HCT116 (cell line): ENCODE data around the gene CHST11. TPM values are rescaled to one million over a fixed set of nuclear protein-coding genes. Genes with fewer than 3 reads are reported as not detected.

Experiments used
- ATAC-seq: fragments of 200-7000 bp; cut with Tn5 transposase; 2 replicates; pipeline ENCODE4 v1.9.1; 2020; ENCODE audit warnings: mild to moderate bottlenecking, moderate library complexity
- BruUV-seq: library from RNA; stranded (reverse); fragments of 400-500 nt; replicated peaks from 2 replicates; lab custom pipeline; 2021; lab: Mats Ljungman, UMichigan
- CTCF ChIA-PET: fragments of 300-600 bp; sonication (Branson Sonifier 250); formaldehyde crosslinking; loops from one replicate; lab custom pipeline; 2021; ENCODE audit warnings: antibody characterized with exemption; lab: Charles Lee
- POLR2A ChIA-PET: fragments of 300-600, 350-600 bp; sonication (Branson Sonifier 250); formaldehyde crosslinking; loops from one replicate; lab custom pipeline; 2021; ENCODE audit warnings: antibody characterized with exemption; lab: Charles Lee
- RAD21 ChIA-PET, 2 experiments: fragments of 300-600 bp; sonication (Branson Sonifier 250); formaldehyde crosslinking; loops; one replicate each; lab custom pipeline; 2023; ENCODE audit warnings: low total read pairs in 2 of 2; ENCODE audit not compliant: uncharacterized antibody in 2 of 2, unreplicated experiment in 2 of 2, low non-redundant PET in 1 of 2; lab: Charles Lee
- DNase-seq: peaks from one replicate; pipeline ENCODE4 v3.0.0-alpha.2; 2010; ENCODE audit warnings: low read depth, low spot score
- H2AFZ ChIP-seq: fragments of 200-600 bp; shearing (Covaris generic), sonication (generic); 2 replicates; pipeline ENCODE4 v1.6.1; 2017; ENCODE audit warnings: low read depth, mixed run types, mixed read lengths, antibody characterized with exemption, low read length; ENCODE audit not compliant: poor library complexity, severe bottlenecking
- H3K27ac ChIP-seq: 2 replicates; pipeline ENCODE4 v1.5.1; 2012; ENCODE audit warnings: low read depth, low read length
- H3K27me3 ChIP-seq: fragments of 200-600 bp; sonication (generic); 2 replicates; pipeline ENCODE4 v1.6.1; 2016; ENCODE audit warnings: mixed run types, low read length, mixed read lengths; ENCODE audit not compliant: insufficient read depth
- H3K36me3 ChIP-seq, 2 experiments: fragments of 200-500 bp in 1 of 2; fragments of 200-600 bp in 1 of 2; sonication (Bioruptor generic) in 1 of 2; sonication (generic) in 1 of 2; 2 replicates each; pipeline versions ENCODE4 v1.5.1 to v1.6.1; 2014 to 2016; ENCODE audit warnings: low read length in 2 of 2, inconsistent platforms in 1 of 2, mixed read lengths in 1 of 2, mixed run types in 1 of 2; ENCODE audit not compliant: insufficient read depth in 2 of 2, control insufficient read depth in 1 of 2
- H3K4me1 ChIP-seq, 2 experiments: fragments of 200-600 bp in 1 of 2; sonication (generic) in 1 of 2; 2 replicates each; pipeline versions ENCODE4 v1.5.1 to v1.6.1; 2012 to 2017; ENCODE audit warnings: low read length in 2 of 2, inconsistent platforms in 1 of 2, mild to moderate bottlenecking in 1 of 2, mixed read lengths in 1 of 2, mixed run types in 1 of 2, moderate library complexity in 1 of 2; ENCODE audit not compliant: insufficient read depth in 2 of 2, control insufficient read depth in 1 of 2
- H3K4me2 ChIP-seq: fragments of 200-600 bp; sonication (generic); 2 replicates; pipeline ENCODE4 v1.6.1; 2017; ENCODE audit warnings: mixed run types, low read length, mixed read lengths
- H3K4me3 ChIP-seq, 2 experiments: fragments of 200-600 bp in 1 of 2; sonication (generic) in 1 of 2; replicated peaks in 1 of 2; 2 replicates each; pipeline ENCODE4 v1.5.1; 2011 to 2016; ENCODE audit warnings: low read length in 2 of 2, control low read depth in 1 of 2, low read depth in 1 of 2, mild to moderate bottlenecking in 1 of 2, mixed read lengths in 1 of 2, mixed run types in 1 of 2
- H3K79me2 ChIP-seq: fragments of 200-600 bp; sonication (generic); 2 replicates; pipeline ENCODE4 v1.6.1; 2017; ENCODE audit warnings: mild to moderate bottlenecking, mixed run types, low read length, moderate library complexity, mixed read lengths; ENCODE audit not compliant: insufficient read depth
- H3K9ac ChIP-seq: fragments of 200-600 bp; sonication (generic); 2 replicates; pipeline ENCODE4 v1.6.1; 2016; ENCODE audit warnings: low read length, mixed read lengths
- H3K9me2 ChIP-seq: fragments of 200-600 bp; sonication (generic), shearing (Covaris generic); 2 replicates; pipeline ENCODE4 v1.6.1; 2017; ENCODE audit warnings: mixed run types, mild to moderate bottlenecking, moderate library complexity; ENCODE audit not compliant: insufficient read depth
- H3K9me3 ChIP-seq, 2 experiments: fragments of 200-500 bp in 1 of 2; fragments of 200-600 bp in 1 of 2; sonication (Bioruptor generic) in 1 of 2; sonication (generic) in 1 of 2; 2 replicates each; pipeline ENCODE4 v1.6.1; 2014 to 2017; ENCODE audit warnings: low read length in 2 of 2, mixed read lengths in 2 of 2, inconsistent platforms in 1 of 2, low read depth in 1 of 2, mild to moderate bottlenecking in 1 of 2, mixed run types in 1 of 2, moderate library complexity in 1 of 2; ENCODE audit not compliant: control insufficient read depth in 1 of 2, insufficient read depth in 1 of 2
- H4K20me1 ChIP-seq: fragments of 200-600 bp; sonication (generic), shearing (Covaris generic); 2 replicates; pipeline ENCODE4 v1.6.1; 2017; ENCODE audit warnings: mixed run types, mild to moderate bottlenecking, moderate library complexity; ENCODE audit not compliant: insufficient read depth
- ATF3 ChIP-seq: IDR thresholded peaks from 2 replicates; pipeline ENCODE4 v1.6.1; 2012
- CEBPB ChIP-seq: IDR thresholded peaks from 2 replicates; pipeline ENCODE4 v1.6.1; 2012; ENCODE audit warnings: low read depth
- EZH2 ChIP-seq: fragments of 200-600 bp; sonication (generic); IDR thresholded peaks from 2 replicates; pipeline ENCODE4 v1.6.1; 2017; ENCODE audit warnings: antibody characterized with exemption, mixed run types
- EZH2phosphoT487 ChIP-seq: fragments of 200-600 bp; IDR thresholded peaks from 2 replicates; pipeline ENCODE4 v1.6.1; 2018; ENCODE audit warnings: antibody characterized with exemption, borderline replicate concordance
- FOSL1 ChIP-seq: IDR thresholded peaks from 2 replicates; pipeline ENCODE4 v1.6.1; 2012; ENCODE audit warnings: low read depth
- JUND ChIP-seq: IDR thresholded peaks from 2 replicates; pipeline ENCODE4 v1.6.1; 2012
- POLR2A ChIP-seq: IDR thresholded peaks from 2 replicates; pipeline ENCODE4 v1.7.0; 2011; ENCODE audit warnings: borderline replicate concordance; ENCODE audit not compliant: insufficient read depth, insufficient read length; ENCODE audit errors: extremely low read depth
- REST ChIP-seq: IDR thresholded peaks from 2 replicates; pipeline ENCODE4 v1.6.1; 2012; ENCODE audit warnings: low read depth
- SIN3A ChIP-seq: IDR thresholded peaks from 2 replicates; pipeline ENCODE4 v1.6.1; 2012; ENCODE audit warnings: low read depth
- TCF7L2 ChIP-seq: IDR thresholded peaks from 2 replicates; pipeline ENCODE4 v1.7.0; 2011; ENCODE audit warnings: borderline replicate concordance, inconsistent platforms; ENCODE audit not compliant: insufficient read depth, insufficient read length; ENCODE audit errors: extremely low read depth
- YY1 ChIP-seq: IDR thresholded peaks from 2 replicates; pipeline ENCODE4 v1.6.1; 2011; ENCODE audit warnings: low read length, low read depth, moderate library complexity, mild to moderate bottlenecking; ENCODE audit not compliant: insufficient replicate concordance; ENCODE audit errors: extremely low read depth
- ZFX ChIP-seq: fragments of 450-650 bp; IDR thresholded peaks from 2 replicates; pipeline ENCODE4 v1.6.1; 2017
- ZNF274 ChIP-seq: fragments of 200-500 bp; sonication (Bioruptor generic); IDR thresholded peaks from 2 replicates; pipeline ENCODE4 v1.6.1; 2014; ENCODE audit warnings: mild to moderate bottlenecking, low read depth, low read length, inconsistent platforms
- intact Hi-C: fragments of 100-400 bp; cut with micrococcal nuclease; formaldehyde crosslinking; loops from 2 replicates; pipeline ENCODE4 v1.10.0; 2022
- total RNA-seq: library from RNA; stranded (reverse); gene quantifications from one replicate; pipeline ENCODE4 v1.2.1, GENCODE V29; 2021; ENCODE audit not compliant: unreplicated experiment

CHST11 gene
- total RNA-seq, 1 experiment from 2014 or later: 10.1 TPM

- peaks cover 6 to 13% of the 10 kb centered on the region in 2 experiments; a peak in 3 of 4 replicates for H3K4me1 ChIP-seq
- ATAC-seq (no peak), DNase-seq (no peak)
- H3K79me2 ChIP-seq: no peaks in the 10 kb centered on the region
- TF ChIP-seq REST (no peak), FOSL1 (no peak), JUND (no peak), YY1 (no peak), EZH2 (no peak), TCF7L2 (no peak), SIN3A (no peak), ZNF274 (no peak), EZH2phosphoT487 (no peak), ATF3 (no peak), POLR2A (no peak), ZFX (no peak), CEBPB (no peak)
- no TSS peak for BruUV-seq
- no peaks in the 10 kb centered on the region for H3K9me2 ChIP-seq
- H3K27me3 ChIP-seq: no peaks in the 10 kb centered on the region
- ChIA-PET CTCF (no interaction called here), POLR2A (no interaction called here), RAD21 (no interaction called here)
- H3K4me2 ChIP-seq: no peak overlapping the region
- H3K9me3 ChIP-seq: no peaks in the 10 kb centered on the region
- H3K9ac ChIP-seq: no peak overlapping the region
- no peaks in the 10 kb centered on the region for H4K20me1 ChIP-seq
- no peak overlapping the region for H3K27ac ChIP-seq
- H2AFZ ChIP-seq: no peak overlapping the region
- H3K36me3 ChIP-seq: no peaks in the 10 kb centered on the region
- H3K4me3 ChIP-seq: no peak overlapping the region
- intact Hi-C loops: no loop called here
Measured at GRCh38 chr12:104482748-104483147, 26.0 kb downstream of the CHST11 start.
